HepG2 (cell line): ENCODE measurements around the gene RHOT2. TPM values are rescaled to one million over a fixed set of nuclear protein-coding genes. Genes with fewer than 3 reads are reported as not detected.
A peak's percentile ranks its signal among the peaks of the same experiment; 100 is the strongest.

ENCODE experiments used
- BRD4 ChIP-seq: sonication (generic); formaldehyde crosslinking; IDR thresholded peaks from 2 replicates; pipeline ENCODE4 v1.4.0; 2020; ENCODE audit warnings: missing genetic modification reagents
- CEBPB ChIP-seq: IDR thresholded peaks from 2 replicates; pipeline ENCODE4 v1.6.1; 2011; ENCODE audit warnings: low read depth, low read length, improper control_type of control experiment, borderline replicate concordance
- MEF2D ChIP-seq: sonication (generic); formaldehyde crosslinking; IDR thresholded peaks from 2 replicates; pipeline ENCODE4 v1.5.1; 2020; ENCODE audit warnings: mild to moderate bottlenecking, missing genetic modification reagents
- NFYB ChIP-seq: sonication (generic); formaldehyde crosslinking; IDR thresholded peaks from 2 replicates; pipeline ENCODE4 v1.4.0; 2020; ENCODE audit warnings: missing genetic modification reagents
- NPAS2 ChIP-seq: sonication (generic); formaldehyde crosslinking; IDR thresholded peaks from 2 replicates; pipeline ENCODE4 v1.8.0; 2022; ENCODE audit warnings: mild to moderate bottlenecking, missing genetic modification reagents, borderline replicate concordance
- POLR2G ChIP-seq: fragments of 200-400 bp; formaldehyde crosslinking; IDR thresholded peaks from 2 replicates; pipeline ENCODE4 v1.6.1; 2018; ENCODE audit warnings: mild to moderate bottlenecking, low read depth, low read length, moderate library complexity
- REPIN1 ChIP-seq: sonication (generic); formaldehyde crosslinking; IDR thresholded peaks from 2 replicates; pipeline ENCODE4 v1.8.0; 2022; ENCODE audit warnings: missing genetic modification reagents, low read depth, mild to moderate bottlenecking, borderline replicate concordance
- RXRA ChIP-seq: sonication (generic); formaldehyde crosslinking; IDR thresholded peaks from 2 replicates; pipeline ENCODE4 v1.5.1; 2020; ENCODE audit warnings: missing genetic modification reagents
- SOX5 ChIP-seq: IDR thresholded peaks from 2 replicates; pipeline ENCODE4 v1.6.1; 2016; ENCODE audit warnings: borderline replicate concordance
- TBX2 ChIP-seq: sonication (generic); formaldehyde crosslinking; IDR thresholded peaks from 2 replicates; pipeline ENCODE4 v1.5.0; 2020; ENCODE audit warnings: missing genetic modification reagents, mild to moderate bottlenecking, borderline replicate concordance
- YEATS4 ChIP-seq: sonication (generic); formaldehyde crosslinking; IDR thresholded peaks from 2 replicates; pipeline ENCODE4 v1.4.0; 2020; ENCODE audit warnings: missing genetic modification reagents, borderline replicate concordance
- ZNF10 ChIP-seq: sonication (generic); formaldehyde crosslinking; IDR thresholded peaks from 2 replicates; pipeline ENCODE4 v1.4.0; 2020; ENCODE audit warnings: mild to moderate bottlenecking, low read depth, missing genetic modification reagents, borderline replicate concordance
- ZNF264 ChIP-seq: sonication (generic); formaldehyde crosslinking; IDR thresholded peaks from 2 replicates; pipeline ENCODE4 v1.4.0; 2020; ENCODE audit warnings: missing genetic modification reagents
- ZNF776 ChIP-seq: sonication (generic); formaldehyde crosslinking; IDR thresholded peaks from 2 replicates; pipeline ENCODE4 v1.4.0; 2020; ENCODE audit warnings: mild to moderate bottlenecking, missing genetic modification reagents
- polyA plus RNA-seq, 8 experiments: library from polyadenylated mRNA; depleted of rRNA in 3 of 8; stranded (reverse) in 7 of 8; unstranded in 1 of 8; fragments of >200 nt; fragmentation: Illumina TruSeq in 4 of 8; extraction: Trizol in 4 of 8; gene quantifications; 2 replicates each; pipeline versions ENCODE4 v1.2.1 to v1.2.3, GENCODE V29; 2011 to 2016; ENCODE audit warnings: low read depth in 4 of 8, missing spikeins in 1 of 8, mixed read lengths in 1 of 8; ENCODE audit not compliant: insufficient read depth in 1 of 8
- total RNA-seq, 5 experiments: library from RNA; depleted of rRNA; stranded (reverse); fragments of >200 nt; fragmentation: Illumina TruSeq; extraction: Trizol; gene quantifications; 2 replicates each; pipeline ENCODE4 v1.2.3, GENCODE V29; 2016; ENCODE audit warnings: low read depth in 1 of 5
- TF ChIP-seq, protein P1 (sequence below): sonication (generic); formaldehyde crosslinking; IDR thresholded peaks from 2 replicates; pipeline ENCODE4 v1.5.1; 2020; ENCODE audit warnings: mild to moderate bottlenecking, missing genetic modification reagents, moderate library complexity
- TF ChIP-seq, protein P2 (sequence below): sonication (generic); formaldehyde crosslinking; IDR thresholded peaks from 2 replicates; pipeline ENCODE4 v1.5.0; 2020; ENCODE audit warnings: mild to moderate bottlenecking, missing genetic modification reagents, moderate library complexity
- TF ChIP-seq, protein P3 (sequence below): sonication (generic); formaldehyde crosslinking; IDR thresholded peaks from 2 replicates; pipeline ENCODE4 v1.5.0; 2020; ENCODE audit warnings: mild to moderate bottlenecking, missing genetic modification reagents
- TF ChIP-seq, protein P4 (sequence below): sonication (generic); formaldehyde crosslinking; conservative IDR thresholded peaks from 2 replicates; pipeline ENCODE4 v1.8.0; 2022; ENCODE audit warnings: mild to moderate bottlenecking, moderate library complexity, missing genetic modification reagents

The RHOT2 gene
- total and polyA plus RNA-seq, 2 of the 13 experiments (the other 11 are each of a cell fraction or from before 2014, with no cell fraction given): 63.6 to 76.9 TPM

DNA sequence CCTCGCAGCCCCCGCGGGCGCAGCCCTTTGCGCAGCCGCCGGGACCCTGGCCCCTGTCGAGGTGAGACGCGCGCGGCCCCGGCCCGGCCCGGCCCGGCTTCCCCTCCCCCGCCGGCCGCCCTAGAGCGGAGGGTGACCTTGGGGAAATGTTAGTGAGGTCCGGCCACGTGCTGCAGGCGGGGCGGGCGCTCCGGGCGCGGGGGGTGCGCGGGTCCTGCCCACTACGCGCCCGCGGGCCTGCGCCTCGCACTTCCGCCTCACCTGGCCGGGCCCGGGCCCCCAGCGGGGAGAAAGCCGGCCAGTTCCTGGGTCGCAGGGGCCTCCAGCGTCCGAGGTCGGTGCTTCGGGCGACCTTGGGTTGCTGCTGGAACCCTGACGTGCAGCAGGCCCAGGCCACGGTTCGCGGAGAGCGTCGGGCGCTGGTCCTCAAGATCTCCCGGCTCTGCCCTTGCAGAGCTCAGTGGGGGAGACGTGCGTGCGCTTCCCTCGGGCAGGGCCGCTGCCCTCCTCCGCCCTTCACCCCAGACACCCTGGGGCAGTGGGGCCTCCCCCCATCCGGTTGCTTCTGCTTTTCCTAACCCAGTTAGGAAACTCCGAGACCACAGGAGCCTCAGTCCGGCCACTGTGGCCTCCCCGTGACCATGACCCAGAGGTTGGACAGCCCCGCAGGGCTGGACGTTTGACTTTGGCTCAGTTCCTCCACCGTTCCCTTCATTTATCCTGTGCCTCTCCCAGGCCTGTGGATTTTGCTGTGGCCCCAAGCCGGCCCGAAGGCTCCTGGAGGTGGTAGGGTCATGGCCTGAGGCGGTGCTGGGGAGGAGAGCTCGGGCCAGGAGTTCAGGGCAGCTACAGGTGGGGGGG lies 25.5 kb upstream of the RHOT2 start (continued):
- TF ChIP-seq, protein P1, sequence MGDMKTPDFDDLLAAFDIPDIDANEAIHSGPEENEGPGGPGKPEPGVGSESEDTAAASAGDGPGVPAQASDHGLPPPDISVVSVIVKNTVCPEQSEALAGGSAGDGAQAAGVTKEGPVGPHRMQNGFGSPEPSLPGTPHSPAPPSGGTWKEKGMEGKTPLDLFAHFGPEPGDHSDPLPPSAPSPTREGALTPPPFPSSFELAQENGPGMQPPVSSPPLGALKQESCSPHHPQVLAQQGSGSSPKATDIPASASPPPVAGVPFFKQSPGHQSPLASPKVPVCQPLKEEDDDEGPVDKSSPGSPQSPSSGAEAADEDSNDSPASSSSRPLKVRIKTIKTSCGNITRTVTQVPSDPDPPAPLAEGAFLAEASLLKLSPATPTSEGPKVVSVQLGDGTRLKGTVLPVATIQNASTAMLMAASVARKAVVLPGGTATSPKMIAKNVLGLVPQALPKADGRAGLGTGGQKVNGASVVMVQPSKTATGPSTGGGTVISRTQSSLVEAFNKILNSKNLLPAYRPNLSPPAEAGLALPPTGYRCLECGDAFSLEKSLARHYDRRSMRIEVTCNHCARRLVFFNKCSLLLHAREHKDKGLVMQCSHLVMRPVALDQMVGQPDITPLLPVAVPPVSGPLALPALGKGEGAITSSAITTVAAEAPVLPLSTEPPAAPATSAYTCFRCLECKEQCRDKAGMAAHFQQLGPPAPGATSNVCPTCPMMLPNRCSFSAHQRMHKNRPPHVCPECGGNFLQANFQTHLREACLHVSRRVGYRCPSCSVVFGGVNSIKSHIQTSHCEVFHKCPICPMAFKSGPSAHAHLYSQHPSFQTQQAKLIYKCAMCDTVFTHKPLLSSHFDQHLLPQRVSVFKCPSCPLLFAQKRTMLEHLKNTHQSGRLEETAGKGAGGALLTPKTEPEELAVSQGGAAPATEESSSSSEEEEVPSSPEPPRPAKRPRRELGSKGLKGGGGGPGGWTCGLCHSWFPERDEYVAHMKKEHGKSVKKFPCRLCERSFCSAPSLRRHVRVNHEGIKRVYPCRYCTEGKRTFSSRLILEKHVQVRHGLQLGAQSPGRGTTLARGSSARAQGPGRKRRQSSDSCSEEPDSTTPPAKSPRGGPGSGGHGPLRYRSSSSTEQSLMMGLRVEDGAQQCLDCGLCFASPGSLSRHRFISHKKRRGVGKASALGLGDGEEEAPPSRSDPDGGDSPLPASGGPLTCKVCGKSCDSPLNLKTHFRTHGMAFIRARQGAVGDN (CRISPR knock-in tag): peak; percentile 70
- TF ChIP-seq, protein P2, sequence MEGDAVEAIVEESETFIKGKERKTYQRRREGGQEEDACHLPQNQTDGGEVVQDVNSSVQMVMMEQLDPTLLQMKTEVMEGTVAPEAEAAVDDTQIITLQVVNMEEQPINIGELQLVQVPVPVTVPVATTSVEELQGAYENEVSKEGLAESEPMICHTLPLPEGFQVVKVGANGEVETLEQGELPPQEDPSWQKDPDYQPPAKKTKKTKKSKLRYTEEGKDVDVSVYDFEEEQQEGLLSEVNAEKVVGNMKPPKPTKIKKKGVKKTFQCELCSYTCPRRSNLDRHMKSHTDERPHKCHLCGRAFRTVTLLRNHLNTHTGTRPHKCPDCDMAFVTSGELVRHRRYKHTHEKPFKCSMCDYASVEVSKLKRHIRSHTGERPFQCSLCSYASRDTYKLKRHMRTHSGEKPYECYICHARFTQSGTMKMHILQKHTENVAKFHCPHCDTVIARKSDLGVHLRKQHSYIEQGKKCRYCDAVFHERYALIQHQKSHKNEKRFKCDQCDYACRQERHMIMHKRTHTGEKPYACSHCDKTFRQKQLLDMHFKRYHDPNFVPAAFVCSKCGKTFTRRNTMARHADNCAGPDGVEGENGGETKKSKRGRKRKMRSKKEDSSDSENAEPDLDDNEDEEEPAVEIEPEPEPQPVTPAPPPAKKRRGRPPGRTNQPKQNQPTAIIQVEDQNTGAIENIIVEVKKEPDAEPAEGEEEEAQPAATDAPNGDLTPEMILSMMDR (CRISPR knock-in tag): 0 out of 2 replicates have a peak, but pooled peaks have one; percentile 8
- no peak for TF ChIP-seq CEBPB
- TF ChIP-seq, protein P3, sequence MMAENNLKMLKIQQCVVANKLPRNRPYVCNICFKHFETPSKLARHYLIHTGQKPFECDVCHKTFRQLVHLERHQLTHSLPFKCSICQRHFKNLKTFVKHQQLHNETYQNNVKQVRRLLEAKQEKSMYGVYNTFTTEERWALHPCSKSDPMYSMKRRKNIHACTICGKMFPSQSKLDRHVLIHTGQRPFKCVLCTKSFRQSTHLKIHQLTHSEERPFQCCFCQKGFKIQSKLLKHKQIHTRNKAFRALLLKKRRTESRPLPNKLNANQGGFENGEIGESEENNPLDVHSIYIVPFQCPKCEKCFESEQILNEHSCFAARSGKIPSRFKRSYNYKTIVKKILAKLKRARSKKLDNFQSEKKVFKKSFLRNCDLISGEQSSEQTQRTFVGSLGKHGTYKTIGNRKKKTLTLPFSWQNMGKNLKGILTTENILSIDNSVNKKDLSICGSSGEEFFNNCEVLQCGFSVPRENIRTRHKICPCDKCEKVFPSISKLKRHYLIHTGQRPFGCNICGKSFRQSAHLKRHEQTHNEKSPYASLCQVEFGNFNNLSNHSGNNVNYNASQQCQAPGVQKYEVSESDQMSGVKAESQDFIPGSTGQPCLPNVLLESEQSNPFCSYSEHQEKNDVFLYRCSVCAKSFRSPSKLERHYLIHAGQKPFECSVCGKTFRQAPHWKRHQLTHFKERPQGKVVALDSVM (CRISPR knock-in tag): peak; percentile 9; the same call in 1 of the 2 replicates
- TF ChIP-seq YEATS4 (CRISPR knock-in tag): peak; percentile 82
- 0 out of 2 replicates have a peak, but pooled peaks have one; percentile 5 for TF ChIP-seq POLR2G
- peak; percentile 80 for TF ChIP-seq RXRA (CRISPR knock-in tag)
- peak; percentile 55 for TF ChIP-seq TBX2 (CRISPR knock-in tag)
- TF ChIP-seq BRD4 (CRISPR knock-in tag): 0 out of 2 replicates have a peak, but pooled peaks have one; percentile 23
- TF ChIP-seq ZNF264 (CRISPR knock-in tag): 0 out of 2 replicates have a peak, but pooled peaks have one; percentile 30
- 0 out of 2 replicates have a peak, but pooled peaks have one; percentile 36 for TF ChIP-seq ZNF776 (CRISPR knock-in tag)
- TF ChIP-seq ZNF10 (CRISPR knock-in tag): no peak
- peak; percentile 8; the same call in 1 of the 2 replicates for TF ChIP-seq MEF2D (CRISPR knock-in tag)
- TF ChIP-seq SOX5: peak; percentile 34; the same call in 1 of the 2 replicates
- TF ChIP-seq NPAS2 (CRISPR knock-in tag): no peak
- peak; percentile 67; the same call in 1 of the 2 replicates for TF ChIP-seq REPIN1
- TF ChIP-seq, protein P4, sequence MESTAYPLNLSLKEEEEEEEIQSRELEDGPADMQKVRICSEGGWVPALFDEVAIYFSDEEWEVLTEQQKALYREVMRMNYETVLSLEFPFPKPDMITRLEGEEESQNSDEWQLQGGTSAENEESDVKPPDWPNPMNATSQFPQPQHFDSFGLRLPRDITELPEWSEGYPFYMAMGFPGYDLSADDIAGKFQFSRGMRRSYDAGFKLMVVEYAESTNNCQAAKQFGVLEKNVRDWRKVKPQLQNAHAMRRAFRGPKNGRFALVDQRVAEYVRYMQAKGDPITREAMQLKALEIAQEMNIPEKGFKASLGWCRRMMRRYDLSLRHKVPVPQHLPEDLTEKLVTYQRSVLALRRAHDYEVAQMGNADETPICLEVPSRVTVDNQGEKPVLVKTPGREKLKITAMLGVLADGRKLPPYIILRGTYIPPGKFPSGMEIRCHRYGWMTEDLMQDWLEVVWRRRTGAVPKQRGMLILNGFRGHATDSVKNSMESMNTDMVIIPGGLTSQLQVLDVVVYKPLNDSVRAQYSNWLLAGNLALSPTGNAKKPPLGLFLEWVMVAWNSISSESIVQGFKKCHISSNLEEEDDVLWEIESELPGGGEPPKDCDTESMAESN: peak; percentile 71
- TF ChIP-seq NFYB (CRISPR knock-in tag): no peak
